Measurements from ENCODE around the gene AK9. TPM values are rescaled to one million over a fixed set of nuclear protein-coding genes. Genes with fewer than 3 reads are reported as not detected.

AK9 gene
- total RNA-seq, 1 experiment from 2014 or later, result 1.7 TPM

DNA sequence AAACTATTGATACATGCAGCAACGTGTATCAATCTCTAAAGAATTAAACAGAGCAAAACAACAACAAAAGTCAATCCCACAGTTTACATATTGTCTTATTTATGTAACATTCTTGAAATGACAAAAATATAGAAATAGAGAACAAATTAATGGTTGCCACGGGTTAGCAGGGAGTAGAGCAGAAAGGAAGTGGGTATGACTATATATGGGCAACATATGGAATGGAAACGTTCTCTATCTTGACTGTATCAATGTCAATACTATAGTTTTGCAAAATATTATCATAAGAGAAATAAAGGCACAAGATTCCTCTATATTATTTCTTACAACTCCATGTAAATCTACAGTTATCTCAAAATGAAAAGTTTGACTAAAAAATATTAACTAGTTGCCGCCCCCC lies 12.8 kb downstream of the AK9 start:
- Histone ChIP-seq H3K27me3 (ENCODE audit: low read length) (no peaks in the 10 kb centered on the region), H3K9me3 (ENCODE audit: low read length) (no peaks in the 10 kb centered on the region), H3K4me2 (ENCODE audit: low read length) (no peak overlapping the region), H3K36me3 (ENCODE audit: low read depth, low read length) (no peaks in the 10 kb centered on the region), H3K9me2 (replicated peaks; ENCODE audit: low read length) (no peaks in the 10 kb centered on the region), H3K79me2 (ENCODE audit: low read length) (no peaks in the 10 kb centered on the region), H3K27ac (ENCODE audit: low read length) (no peak overlapping the region), H2AFZ (ENCODE audit: low read length) (no peak overlapping the region), H3F3A (ENCODE audit: low read length, unreplicated experiment) (no peaks in the 10 kb centered on the region), H4K20me1 (ENCODE audit: low read length) (no peaks in the 10 kb centered on the region), H3K4me1 (ENCODE audit: insufficient read depth, low read length) (no peaks in the 10 kb centered on the region), H3K4me3 (ENCODE audit: low read length) (no peak overlapping the region), H3K9ac (ENCODE audit: low read length) (no peak overlapping the region)
- ChIA-PET CTCF (no interaction called here), POLR2A (ENCODE audit: unreplicated experiment) (no interaction called here)
- DNase-seq (no peak), ATAC-seq (no peak)
- BruUV-seq (replicated peaks), result no TSS peak
- TF ChIP-seq, protein P1, sequence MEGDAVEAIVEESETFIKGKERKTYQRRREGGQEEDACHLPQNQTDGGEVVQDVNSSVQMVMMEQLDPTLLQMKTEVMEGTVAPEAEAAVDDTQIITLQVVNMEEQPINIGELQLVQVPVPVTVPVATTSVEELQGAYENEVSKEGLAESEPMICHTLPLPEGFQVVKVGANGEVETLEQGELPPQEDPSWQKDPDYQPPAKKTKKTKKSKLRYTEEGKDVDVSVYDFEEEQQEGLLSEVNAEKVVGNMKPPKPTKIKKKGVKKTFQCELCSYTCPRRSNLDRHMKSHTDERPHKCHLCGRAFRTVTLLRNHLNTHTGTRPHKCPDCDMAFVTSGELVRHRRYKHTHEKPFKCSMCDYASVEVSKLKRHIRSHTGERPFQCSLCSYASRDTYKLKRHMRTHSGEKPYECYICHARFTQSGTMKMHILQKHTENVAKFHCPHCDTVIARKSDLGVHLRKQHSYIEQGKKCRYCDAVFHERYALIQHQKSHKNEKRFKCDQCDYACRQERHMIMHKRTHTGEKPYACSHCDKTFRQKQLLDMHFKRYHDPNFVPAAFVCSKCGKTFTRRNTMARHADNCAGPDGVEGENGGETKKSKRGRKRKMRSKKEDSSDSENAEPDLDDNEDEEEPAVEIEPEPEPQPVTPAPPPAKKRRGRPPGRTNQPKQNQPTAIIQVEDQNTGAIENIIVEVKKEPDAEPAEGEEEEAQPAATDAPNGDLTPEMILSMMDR (conservative IDR thresholded peaks at IDR 0.05; ENCODE audit: low read depth, low read length), result no peak
- TF ChIP-seq EZH2 (IDR thresholded peaks at IDR 0.05; ENCODE audit: low read length, unreplicated experiment), result no peak
- no peak for TF ChIP-seq EZH2phosphoT487 (IDR thresholded peaks at IDR 0.05; ENCODE audit: borderline replicate concordance, low read length)
- intact Hi-C loops (cut with micrococcal nuclease), result no loop called here

DNA sequence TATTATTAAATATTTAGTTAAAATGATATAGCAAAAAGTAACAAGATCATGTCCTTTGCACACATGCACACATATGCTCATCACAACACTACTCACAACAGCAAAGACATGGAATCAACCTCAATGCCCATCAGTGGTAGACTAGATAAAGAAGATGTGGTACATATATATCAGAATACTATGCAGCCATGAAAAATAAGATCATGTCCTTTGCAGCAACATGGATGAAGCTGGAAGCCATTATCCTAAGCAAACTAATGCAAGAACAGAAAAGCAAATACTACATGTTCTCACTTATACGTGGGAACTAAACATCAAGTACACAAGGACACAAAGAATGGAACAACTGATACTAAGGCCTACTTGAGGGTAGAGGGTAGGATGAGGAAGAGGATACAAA lies 14.3 kb downstream of the AK9 start:
- no peaks in the 10 kb centered on the region for H3K27me3 ChIP-seq (ENCODE audit: low read length)
- H3K4me3 ChIP-seq (ENCODE audit: low read length), result no peak overlapping the region
- no peaks in the 10 kb centered on the region for H3K79me2 ChIP-seq (ENCODE audit: low read length)
- no peak overlapping the region for H3K9ac ChIP-seq (ENCODE audit: low read length)
- no peak overlapping the region for H2AFZ ChIP-seq (ENCODE audit: low read length)
- no peak overlapping the region for H3K27ac ChIP-seq (ENCODE audit: low read length)
- H3K4me2 ChIP-seq (ENCODE audit: low read length), result no peak overlapping the region
- intact Hi-C loops (cut with micrococcal nuclease), result no loop called here
- no peaks in the 10 kb centered on the region for H3K9me3 ChIP-seq (ENCODE audit: low read length)
- ChIA-PET POLR2A (ENCODE audit: unreplicated experiment) (no interaction called here), CTCF (no interaction called here)
- ATAC-seq (no peak), DNase-seq (no peak)
- H3F3A ChIP-seq (ENCODE audit: low read length, unreplicated experiment), result no peaks in the 10 kb centered on the region
- peaks cover 7% of the 10 kb centered on the region for H3K4me1 ChIP-seq (ENCODE audit: insufficient read depth, low read length)
- BruUV-seq (replicated peaks), result no TSS peak
- H3K9me2 ChIP-seq (replicated peaks; ENCODE audit: low read length), result no peaks in the 10 kb centered on the region
- no peaks in the 10 kb centered on the region for H4K20me1 ChIP-seq (ENCODE audit: low read length)
- H3K36me3 ChIP-seq (ENCODE audit: low read depth, low read length), result no peaks in the 10 kb centered on the region
- TF ChIP-seq EZH2phosphoT487 (IDR thresholded peaks at IDR 0.05; ENCODE audit: borderline replicate concordance, low read length), result no peak
- TF ChIP-seq, protein P1 (conservative IDR thresholded peaks at IDR 0.05; ENCODE audit: low read depth, low read length), result no peak
- TF ChIP-seq EZH2 (IDR thresholded peaks at IDR 0.05; ENCODE audit: low read length, unreplicated experiment), result no peak

DNA sequence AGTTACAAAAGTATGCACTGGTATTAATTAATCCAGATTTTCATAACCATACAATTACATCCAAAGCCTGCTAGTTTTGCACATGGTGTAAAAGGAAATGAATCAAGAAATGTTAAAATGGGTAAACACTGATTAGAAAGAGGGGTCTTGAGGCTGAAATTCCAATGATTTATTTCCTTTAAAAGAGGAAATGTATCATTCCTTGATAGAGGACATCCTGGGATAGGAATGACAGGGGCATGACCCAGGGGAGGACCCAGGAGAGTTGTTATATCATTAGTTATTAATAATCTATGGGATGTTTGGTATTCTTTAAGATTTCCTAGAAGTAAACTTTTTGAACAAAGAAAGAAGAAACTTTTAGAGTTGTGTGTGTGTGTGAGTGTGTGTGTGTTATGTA lies 18.2 kb downstream of the AK9 start:
- H4K20me1 ChIP-seq (ENCODE audit: low read length), result no peaks in the 10 kb centered on the region
- H3K9me2 ChIP-seq (replicated peaks; ENCODE audit: low read length), result no peaks in the 10 kb centered on the region
- H3K9me3 ChIP-seq (ENCODE audit: low read length), result no peaks in the 10 kb centered on the region
- H3K4me3 ChIP-seq (ENCODE audit: low read length), result no peak overlapping the region
- no peak overlapping the region for H3K4me2 ChIP-seq (ENCODE audit: low read length)
- ATAC-seq (no peak), DNase-seq (no peak)
- H3F3A ChIP-seq (ENCODE audit: low read length, unreplicated experiment), result no peaks in the 10 kb centered on the region
- no peak overlapping the region for H3K27ac ChIP-seq (ENCODE audit: low read length)
- peaks cover 16% of the 10 kb centered on the region for H3K4me1 ChIP-seq (ENCODE audit: insufficient read depth, low read length)
- intact Hi-C loops (cut with micrococcal nuclease), result no loop called here
- no peak overlapping the region for H2AFZ ChIP-seq (ENCODE audit: low read length)
- H3K36me3 ChIP-seq (ENCODE audit: low read depth, low read length), result no peaks in the 10 kb centered on the region
- TF ChIP-seq EZH2 (IDR thresholded peaks at IDR 0.05; ENCODE audit: low read length, unreplicated experiment) (no peak), EZH2phosphoT487 (IDR thresholded peaks at IDR 0.05; ENCODE audit: borderline replicate concordance, low read length) (no peak)
- TF ChIP-seq, protein P1 (conservative IDR thresholded peaks at IDR 0.05; ENCODE audit: low read depth, low read length), result no peak
- no peak overlapping the region for H3K9ac ChIP-seq (ENCODE audit: low read length)
- ChIA-PET CTCF (no interaction called here), POLR2A (ENCODE audit: unreplicated experiment) (no interaction called here)
- no TSS peak for BruUV-seq (replicated peaks)
- no peaks in the 10 kb centered on the region for H3K79me2 ChIP-seq (ENCODE audit: low read length)
- no peaks in the 10 kb centered on the region for H3K27me3 ChIP-seq (ENCODE audit: low read length)

All from PC-3 (cell line).